Bronchial epithelial cell (primary cell): ENCODE measurements around the gene GFPT1. TPM values are rescaled to one million over a fixed set of nuclear protein-coding genes. Genes with fewer than 3 reads are reported as not detected.
A peak's percentile ranks its signal among the peaks of the same experiment; 100 is the strongest.

ENCODE experiments used
- DNase-seq: peaks from one replicate; pipeline ENCODE4 v3.0.0-alpha.2; 2010; ENCODE audit warnings: low read depth
- FAIRE-seq: peaks from 2 replicates; lab custom pipeline; 2011; peaks lifted over from hg19 to GRCh38; lab: Jason Lieb, UNC
- H3K27me3 ChIP-seq: 2 replicates; pipeline ENCODE4 v1.5.1; 2011; ENCODE audit warnings: low read length; ENCODE audit not compliant: control insufficient read depth, insufficient read depth
- H3K36me3 ChIP-seq: 2 replicates; pipeline ENCODE4 v1.5.1; 2011; ENCODE audit warnings: low read length; ENCODE audit not compliant: control insufficient read depth, insufficient read depth
- H3K4me3 ChIP-seq: 2 replicates; pipeline ENCODE4 v1.5.1; 2011; ENCODE audit warnings: mild to moderate bottlenecking, low read depth, low read length, control low read depth
- CTCF ChIP-seq: IDR thresholded peaks from 2 replicates; pipeline ENCODE4 v1.5.1; 2011; ENCODE audit warnings: mild to moderate bottlenecking, moderate library complexity, low read length, control low read depth, inconsistent platforms; ENCODE audit not compliant: insufficient read depth, severe bottlenecking
- total RNA-seq: library from RNA; depleted of rRNA; stranded (reverse); fragments of >200 nt; gene quantifications from 2 replicates; pipeline ENCODE4 v1.2.1, GENCODE V29; 2014

GFPT1 gene
- total RNA-seq, 1 donor from 2014 or later, result 101 TPM

GRCh38 chr2:69389271-69389670, 2.2 kb upstream of the GFPT1 start:
- DNase-seq (no peak), FAIRE-seq (no peak)
- Histone ChIP-seq H3K4me3 (no peak overlapping the region), H3K36me3 (no peaks in the 10 kb centered on the region), H3K27me3 (no peaks in the 10 kb centered on the region)
- no peak for TF ChIP-seq CTCF

GRCh38 chr2:69387770-69388481, 899 bp upstream of the GFPT1 start:
- TF ChIP-seq CTCF, result no peak
- Histone ChIP-seq H3K36me3 (no peaks in the 10 kb centered on the region), H3K4me3 (peak overlapping the region; percentile 87), H3K27me3 (no peaks in the 10 kb centered on the region)
- no peak for FAIRE-seq
- no peak for DNase-seq

GRCh38 chr2:69386360-69386759, 667 bp downstream of the GFPT1 start:
- Histone ChIP-seq H3K27me3 (no peaks in the 10 kb centered on the region), H3K36me3 (no peaks in the 10 kb centered on the region), H3K4me3 (peak overlapping the region; percentile 87)
- no peak for TF ChIP-seq CTCF
- FAIRE-seq (no peak), DNase-seq (no peak)

GRCh38 chr2:69385443-69386151, 1.4 kb downstream of the GFPT1 start:
- H3K36me3 ChIP-seq, result no peaks in the 10 kb centered on the region
- no peaks in the 10 kb centered on the region for H3K27me3 ChIP-seq
- peak overlapping the region; percentile 87 for H3K4me3 ChIP-seq
- TF ChIP-seq CTCF, result no peak
- DNase-seq, result peak; percentile 36
- no peak for FAIRE-seq

- no peak for DNase-seq
- FAIRE-seq, result no peak
- TF ChIP-seq CTCF, result no peak
- Histone ChIP-seq H3K36me3 (no peaks in the 10 kb centered on the region), H3K4me3 (no peak overlapping the region), H3K27me3 (no peaks in the 10 kb centered on the region)
These were observed 2.4 kb downstream of the GFPT1 start for GRCh38 chr2:69384618-69385081.
